HG03521 (cell line): ENCODE data around the gene ARHGAP15.

Experiments used
- ATAC-seq: cut with Tn5 transposase; IDR thresholded peaks from one replicate; pipeline ENCODE4 v1.9.1; 2021; ENCODE audit warnings: mild to moderate bottlenecking, moderate library complexity; ENCODE audit not compliant: unreplicated experiment

Gene ARHGAP15

DNA sequence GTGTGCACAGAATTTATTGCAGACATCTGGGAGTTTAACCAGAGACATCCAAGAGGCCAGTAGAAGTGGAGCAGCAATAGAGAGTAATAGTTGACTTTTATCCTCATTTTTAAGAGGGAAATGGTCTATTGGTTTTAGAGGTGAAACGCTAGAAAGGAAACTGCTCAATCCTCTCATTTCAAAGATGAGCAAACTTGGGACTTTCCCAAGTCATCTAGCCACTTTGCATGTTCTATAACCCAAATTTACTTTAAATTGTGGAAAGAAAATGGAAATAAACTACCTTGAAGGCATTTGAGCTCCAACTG lies 601.7 kb downstream of the ARHGAP15 start:
- ATAC-seq: peak; percentile 9

- ATAC-seq: no peak
These were observed 602.9 kb downstream of the ARHGAP15 start for GRCh38 chr2:143732076-143732475.

DNA sequence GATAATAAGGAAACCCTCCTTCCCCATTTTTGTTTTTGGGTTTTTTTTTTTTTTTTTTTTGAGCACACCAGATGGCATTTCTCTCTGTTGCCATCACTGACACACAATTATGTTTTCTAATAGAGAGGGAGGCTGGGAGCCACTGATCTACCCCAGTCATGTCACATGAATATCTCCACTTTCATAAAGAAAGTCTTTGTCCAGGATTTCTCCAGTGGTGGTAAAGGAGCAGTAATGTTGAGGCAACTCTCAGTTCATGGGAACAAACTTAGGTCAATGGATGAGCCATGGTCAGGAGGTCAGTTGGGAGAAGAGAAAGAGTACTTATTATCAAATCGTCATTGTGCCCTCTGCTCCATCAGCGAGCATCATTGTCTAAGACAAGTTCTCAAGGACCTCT lies 603.7 kb downstream of the ARHGAP15 start:
- ATAC-seq: no peak

DNA sequence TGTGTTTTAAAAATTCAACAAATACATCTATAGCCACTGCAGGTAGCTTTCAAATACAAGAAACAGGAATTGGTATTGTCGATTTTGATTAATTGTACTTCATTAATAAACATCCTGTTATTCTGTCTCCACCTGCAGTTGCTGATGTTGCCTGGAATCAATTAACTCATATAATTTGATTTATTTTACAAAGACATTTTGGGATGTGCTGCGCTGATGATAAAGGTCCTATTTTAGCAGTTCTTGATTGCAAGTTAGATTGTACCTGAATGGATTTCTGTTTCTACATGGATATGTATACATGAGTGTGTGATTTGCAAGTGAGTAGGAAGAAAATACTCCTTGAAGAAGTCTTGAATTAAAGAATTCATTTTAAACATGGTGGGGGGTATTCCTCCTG lies 605.3 kb downstream of the ARHGAP15 start:
- no peak for ATAC-seq

GRCh38 chr2:143736904-143737303 lies 607.7 kb downstream of the ARHGAP15 start:
- ATAC-seq: no peak

GRCh38 chr2:143740431-143740830 lies 611.2 kb downstream of the ARHGAP15 start:
- no peak for ATAC-seq

DNA sequence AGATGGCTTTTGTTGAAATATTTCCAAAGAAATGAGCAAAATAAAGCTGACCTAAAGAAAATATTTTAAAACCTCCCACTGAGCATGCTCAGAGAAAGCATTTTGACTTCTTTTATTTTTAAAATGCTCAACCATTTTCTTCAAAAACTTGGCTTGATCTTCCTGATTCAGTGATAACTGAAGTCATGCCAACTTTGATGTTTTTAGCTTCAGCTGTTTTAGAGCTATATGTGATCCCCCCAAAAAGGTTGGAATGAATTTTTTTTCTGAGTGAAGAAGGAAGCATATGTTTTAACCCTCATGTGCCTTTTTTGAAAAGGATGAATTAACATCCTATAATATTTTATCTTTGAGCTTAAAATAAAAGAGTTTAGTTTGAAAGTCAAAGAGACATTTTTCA lies 612.0 kb downstream of the ARHGAP15 start:
- ATAC-seq: no peak

DNA sequence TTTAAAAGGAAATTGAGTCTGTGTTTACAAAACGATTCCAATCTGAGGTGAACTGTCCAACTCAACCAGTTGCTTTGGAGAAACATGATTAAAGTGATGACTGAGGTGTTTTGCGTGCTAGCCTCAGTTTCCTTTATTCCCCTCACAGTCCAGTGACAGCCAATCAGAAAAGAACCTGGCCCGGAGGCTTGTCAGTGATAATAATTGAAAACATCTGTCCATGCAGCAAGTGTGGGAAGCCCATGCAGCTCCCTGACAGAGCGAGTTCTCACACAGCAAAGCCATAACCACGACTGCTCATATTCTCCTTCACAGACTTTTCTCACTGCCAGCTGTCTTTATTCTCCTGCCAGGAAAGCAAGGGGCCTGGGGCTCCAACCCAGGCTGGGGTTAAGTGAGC lies 613.4 kb downstream of the ARHGAP15 start:
- ATAC-seq: no peak

GRCh38 chr2:143744114-143744513 lies 614.9 kb downstream of the ARHGAP15 start:
- no peak for ATAC-seq

- ATAC-seq: no peak
These were observed 615.8 kb downstream of the ARHGAP15 start for GRCh38 chr2:143745060-143745459.

DNA sequence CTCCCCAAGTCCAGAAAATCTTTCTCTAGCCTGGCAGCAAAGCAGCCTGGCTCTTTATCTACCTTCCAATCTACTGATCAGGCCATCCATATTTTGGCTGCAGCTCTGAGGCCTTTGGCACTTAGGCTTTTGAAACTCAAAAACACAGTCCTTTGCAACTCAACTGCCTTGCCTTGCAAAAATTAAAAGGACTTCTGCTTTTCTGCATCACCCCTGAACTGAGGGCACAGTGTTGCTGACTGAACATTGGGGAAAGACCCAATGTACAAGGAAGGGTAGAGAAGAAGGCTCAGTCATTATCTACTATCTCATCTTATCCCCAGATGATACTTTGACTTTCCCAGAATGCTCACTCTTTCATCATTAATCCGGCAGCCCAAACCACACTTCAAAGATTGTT lies 625.5 kb downstream of the ARHGAP15 start:
- no peak for ATAC-seq

- ATAC-seq: no peak
These were observed 629.6 kb downstream of the ARHGAP15 start for GRCh38 chr2:143758629-143759330.

GRCh38 chr2:143759455-143759854 lies 630.2 kb downstream of the ARHGAP15 start:
- ATAC-seq: no peak

- no peak for ATAC-seq
These were observed 633.1 kb downstream of the ARHGAP15 start for GRCh38 chr2:143762176-143762928.

DNA sequence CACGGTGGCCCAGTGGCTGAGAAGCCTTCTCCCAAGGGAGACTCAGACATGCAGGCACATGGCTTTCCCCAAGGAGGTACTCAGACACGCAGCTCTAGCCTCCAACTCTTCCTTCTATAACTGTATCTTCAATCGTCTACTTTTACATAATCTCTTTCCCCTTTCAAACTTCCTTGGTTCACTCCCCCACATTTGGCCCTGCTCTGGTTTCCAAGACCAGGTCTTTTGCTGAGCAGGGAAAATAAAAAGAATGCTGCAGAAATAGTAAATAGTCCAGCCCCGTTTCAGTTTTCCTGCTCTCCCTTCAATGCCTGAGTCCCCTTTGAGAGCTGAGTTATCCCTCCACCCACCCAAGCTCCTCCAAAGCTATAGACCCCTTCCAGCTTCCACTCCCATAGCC lies 635.0 kb downstream of the ARHGAP15 start:
- no peak for ATAC-seq

DNA sequence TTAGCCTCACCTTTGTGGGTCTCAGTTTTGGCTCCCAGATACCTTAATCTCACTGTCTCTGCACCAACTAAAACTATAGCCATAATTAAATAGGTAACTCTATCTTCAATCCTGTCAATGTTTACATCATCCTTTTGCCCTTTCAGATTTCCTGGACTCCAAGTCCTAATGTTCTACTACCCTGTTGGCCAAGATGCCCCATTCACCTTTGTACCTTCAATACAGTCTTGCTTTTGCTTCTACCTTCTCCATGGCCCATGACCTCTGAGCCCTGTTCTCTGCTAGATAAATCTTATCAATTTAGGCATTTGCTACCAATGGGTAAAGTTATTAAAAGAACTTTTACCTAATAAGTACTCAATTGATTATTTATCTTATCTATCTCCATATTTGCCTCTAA lies 635.5 kb downstream of the ARHGAP15 start:
- no peak for ATAC-seq

DNA sequence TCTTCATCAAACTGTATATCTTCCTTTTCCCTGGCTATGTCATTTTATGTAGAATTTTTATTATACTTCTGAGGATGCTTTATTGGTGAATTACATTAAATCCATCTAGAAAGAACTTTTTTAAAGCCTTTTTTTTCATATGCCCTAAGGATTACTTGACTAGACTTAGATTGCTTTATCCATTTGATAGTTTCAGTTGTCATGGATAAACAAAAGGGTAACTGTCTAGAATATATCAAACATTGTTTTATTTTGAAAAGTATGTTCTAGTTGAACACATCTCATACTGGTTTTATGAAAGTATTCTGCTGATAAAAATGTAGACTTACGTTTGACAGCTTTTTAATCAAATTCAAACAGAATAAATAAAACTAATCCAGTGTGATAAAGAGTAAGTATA lies 639.8 kb downstream of the ARHGAP15 start:
- ATAC-seq: no peak

DNA sequence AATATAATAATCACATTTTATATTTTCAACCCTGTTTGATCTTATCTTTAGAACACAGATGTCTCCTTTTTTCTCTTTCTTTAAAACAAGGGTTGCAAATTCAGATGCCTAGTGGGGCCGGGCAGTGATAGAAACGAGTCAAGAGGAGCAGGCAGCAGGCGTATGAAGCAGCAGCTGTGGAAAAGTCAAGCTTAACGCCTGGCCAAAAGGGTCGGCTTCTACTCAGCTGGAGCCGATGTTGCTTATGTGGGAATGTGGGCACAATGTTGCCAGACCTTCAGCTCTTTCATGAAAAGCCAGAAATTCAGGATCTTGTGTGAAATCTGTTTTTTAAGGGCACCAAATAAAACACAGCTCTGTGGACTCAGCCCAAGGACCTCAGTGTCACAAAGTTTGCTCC lies 642.7 kb downstream of the ARHGAP15 start:
- no peak for ATAC-seq

DNA sequence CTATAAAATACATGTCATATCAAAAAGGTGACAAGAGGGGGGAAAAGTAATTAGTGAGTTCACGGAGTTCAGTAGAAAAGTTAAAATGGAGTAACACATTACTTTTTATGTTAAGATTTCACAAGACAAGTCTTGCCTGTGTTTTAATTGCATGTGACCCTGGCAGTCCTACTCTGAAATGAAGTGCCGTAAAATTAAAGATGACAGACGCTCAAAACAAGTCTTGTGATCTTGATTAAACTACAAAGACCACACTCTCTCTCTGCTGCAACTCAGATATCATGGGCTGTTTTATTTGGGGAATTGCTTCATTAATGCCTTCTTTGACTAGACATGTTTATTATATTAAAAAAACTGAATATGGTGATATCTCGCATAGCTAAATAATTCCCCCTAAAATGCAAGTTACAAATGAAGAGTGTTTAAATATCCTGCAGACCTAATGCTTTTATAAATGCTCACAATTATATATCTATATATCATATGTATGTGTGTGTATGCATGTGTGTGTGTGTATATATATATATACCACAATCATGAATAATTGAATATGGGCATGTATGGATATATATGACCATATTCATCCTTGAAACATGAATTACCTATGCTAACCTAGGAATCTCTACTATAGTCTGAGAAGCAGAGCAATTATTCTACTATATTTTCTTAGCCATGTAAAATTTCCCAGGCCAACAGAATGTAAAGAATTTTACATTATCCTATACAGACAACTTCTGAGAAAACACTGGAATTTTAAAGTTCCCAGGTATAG lies 647.5 kb downstream of the ARHGAP15 start:
- ATAC-seq: no peak

DNA sequence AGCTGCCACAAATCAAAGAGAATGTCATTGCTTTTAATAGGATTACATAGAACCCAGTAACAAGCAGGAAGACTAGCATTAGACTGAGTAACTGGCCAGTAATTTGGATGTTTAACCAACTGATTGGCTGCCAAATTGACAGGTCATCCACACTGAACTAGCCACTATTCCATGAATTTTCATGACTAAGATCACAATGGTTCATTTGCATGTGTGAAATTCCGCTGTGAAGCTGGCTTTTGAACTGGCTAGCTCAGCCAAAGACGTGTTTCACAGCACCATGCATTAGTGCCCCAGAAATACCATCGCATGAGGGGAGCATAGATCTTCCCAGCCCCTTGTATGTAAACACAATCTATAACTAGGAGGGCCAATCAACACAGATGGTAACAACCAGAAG lies 649.8 kb downstream of the ARHGAP15 start:
- ATAC-seq: no peak

GRCh38 chr2:143786026-143786765 lies 657.0 kb downstream of the ARHGAP15 start:
- no peak for ATAC-seq
